Muscle of arm (tissue), 12 donors: ENCODE data around the gene TAT. TPM values are rescaled to one million over a fixed set of nuclear protein-coding genes. Genes with fewer than 3 reads are reported as not detected.
A peak's percentile ranks its signal among the peaks of the same experiment; 100 is the strongest.
"Not testable (repeated sequence)": the region's sequence is repeated elsewhere in the genome, so short reads cannot be mapped to it uniquely, and the experiment has no call there.

Source experiments
- DNase-seq: peaks from one replicate; pipeline ENCODE4 v3.0.0-alpha.2; 2013
- polyA plus RNA-seq, 12 donors: library from polyadenylated mRNA; unstranded; fragments of 120-200 nt; gene quantifications; one replicate each; pipeline ENCODE4 v1.2.1, GENCODE V29; 2013; ENCODE audit not compliant: insufficient read length in 12 of 12

TAT gene
- polyA plus RNA-seq, 12 donors, result 0.04 to 0.12 (median 0.07) TPM; not detected in 8

- no peak for DNase-seq
Observed at GRCh38 chr16:71585318-71585703, 8.4 kb upstream of the TAT start.

GRCh38 chr16:71584543-71585317, 7.8 kb upstream of the TAT start:
- DNase-seq, result no peak

DNA sequence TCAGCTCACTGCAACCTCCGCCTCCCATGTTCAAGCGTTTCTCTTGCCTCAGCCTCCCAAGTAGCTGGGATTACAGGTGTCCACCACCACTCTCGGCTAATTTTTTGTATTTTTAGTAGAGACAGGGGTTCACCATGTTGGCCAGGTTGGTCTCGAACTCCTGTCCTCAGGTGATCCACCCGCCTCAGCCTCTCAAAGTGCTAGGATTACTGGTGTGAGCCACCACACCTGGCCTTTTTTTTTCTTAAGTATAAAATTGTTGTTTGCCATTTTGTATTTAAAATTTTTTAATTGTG, 5.6 kb upstream of the TAT start:
- not testable (repeated sequence) for DNase-seq

- DNase-seq, result no peak
Observed at GRCh38 chr16:71574702-71575101, 2.2 kb downstream of the TAT start.

DNA sequence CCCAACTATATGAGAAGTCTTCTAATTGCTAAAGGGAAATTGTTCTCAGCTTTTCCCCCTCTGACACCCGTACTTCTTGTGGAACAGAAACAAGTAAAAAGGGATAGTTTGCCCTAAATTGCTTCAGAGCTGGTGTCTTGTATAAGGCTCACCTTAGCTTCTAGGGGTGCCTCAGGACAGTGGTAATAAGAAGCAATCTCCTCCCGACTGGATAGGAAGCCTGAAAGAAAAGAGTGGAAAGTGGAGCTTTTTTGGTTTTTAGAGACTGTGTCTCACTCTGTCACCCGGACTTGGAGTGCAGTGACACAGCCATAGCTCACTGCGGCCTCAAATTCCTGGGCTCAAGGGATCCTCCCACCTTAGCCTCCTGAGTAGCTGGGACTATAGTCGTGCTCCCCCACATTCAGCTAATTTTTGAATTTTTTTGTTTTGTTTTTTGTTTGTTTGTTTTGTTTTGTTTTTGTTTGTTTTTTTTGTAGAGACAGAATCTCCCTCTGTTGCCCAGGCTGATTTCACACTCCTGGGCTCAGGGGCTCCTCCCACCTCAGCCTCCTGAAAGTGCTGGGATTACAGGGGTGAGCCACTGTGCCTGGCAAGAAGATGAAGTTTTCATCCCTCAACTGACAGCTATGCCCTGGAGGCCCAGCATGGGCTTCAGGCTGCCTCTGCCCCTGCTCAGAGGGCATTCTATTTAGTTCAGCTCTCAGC, 3.4 kb downstream of the TAT start:
- DNase-seq, result no peak

GRCh38 chr16:71572497-71573116, 4.3 kb downstream of the TAT start:
- no peak for DNase-seq

DNA sequence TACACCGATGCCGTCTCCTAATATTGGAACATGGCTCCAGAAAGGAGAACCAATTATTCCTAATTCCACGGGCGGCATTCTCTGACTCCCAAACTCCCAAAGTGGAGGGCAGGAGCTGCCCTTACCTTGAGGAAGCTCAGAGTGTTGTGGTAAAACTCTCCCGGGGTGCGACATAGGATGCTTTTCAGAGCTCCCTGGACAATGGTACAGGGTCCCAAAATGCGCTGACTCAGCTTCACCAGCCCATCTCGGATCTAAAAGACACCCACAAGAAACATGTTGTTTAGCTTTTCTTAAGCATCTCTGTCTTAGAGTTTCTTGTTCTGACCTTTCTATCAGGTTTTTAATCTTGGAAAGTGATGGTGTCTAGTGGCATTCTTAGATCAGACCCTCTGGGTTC, 6.7 kb downstream of the TAT start:
- DNase-seq, result no peak

GRCh38 chr16:71569621-71570020, 7.3 kb downstream of the TAT start:
- no peak for DNase-seq

DNA sequence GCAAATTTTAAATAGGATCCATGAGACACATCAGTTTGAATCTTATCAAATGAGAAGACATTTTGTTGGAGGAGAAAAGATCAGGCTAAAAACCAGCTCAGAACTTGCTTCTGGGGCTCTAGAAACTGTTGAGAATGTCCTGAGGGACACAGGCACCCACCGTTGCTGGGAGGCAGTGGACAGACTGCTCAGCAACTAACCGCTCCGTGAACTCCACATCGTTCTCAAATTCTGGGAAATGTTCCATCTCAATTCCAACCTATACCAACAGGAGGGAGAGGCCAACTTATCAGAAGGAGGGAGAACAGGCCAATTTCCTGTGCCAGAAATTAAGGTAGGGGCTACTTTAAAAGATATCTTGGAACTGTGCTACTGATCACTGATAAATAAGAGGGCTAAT, 8.3 kb downstream of the TAT start:
- no peak for DNase-seq

DNA sequence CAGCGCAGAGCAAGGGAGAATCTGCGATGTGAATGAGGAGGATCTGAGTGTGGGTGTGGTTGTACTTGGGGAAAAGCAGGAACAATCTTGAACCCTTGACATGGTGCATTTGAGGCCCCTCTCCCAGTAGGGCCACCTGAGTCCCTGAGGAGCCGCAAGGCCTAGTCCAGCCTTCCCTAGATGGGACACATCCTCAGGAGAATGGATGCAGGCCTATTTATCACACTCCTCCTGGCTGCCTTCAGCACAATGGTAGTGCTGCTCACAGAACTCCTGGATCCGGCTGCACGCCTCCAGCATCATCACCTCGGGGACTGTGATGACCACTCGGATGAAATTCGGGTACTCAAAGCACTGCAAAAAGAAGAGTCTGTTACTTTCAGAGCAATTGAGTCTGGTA, 9.0 kb downstream of the TAT start:
- DNase-seq, result no peak

- DNase-seq, result no peak
Observed at GRCh38 chr16:71565812-71566700, 10.8 kb downstream of the TAT start.

- peak; percentile 91 for DNase-seq
Observed at GRCh38 chr16:71564335-71564967, 12.4 kb downstream of the TAT start.

DNA sequence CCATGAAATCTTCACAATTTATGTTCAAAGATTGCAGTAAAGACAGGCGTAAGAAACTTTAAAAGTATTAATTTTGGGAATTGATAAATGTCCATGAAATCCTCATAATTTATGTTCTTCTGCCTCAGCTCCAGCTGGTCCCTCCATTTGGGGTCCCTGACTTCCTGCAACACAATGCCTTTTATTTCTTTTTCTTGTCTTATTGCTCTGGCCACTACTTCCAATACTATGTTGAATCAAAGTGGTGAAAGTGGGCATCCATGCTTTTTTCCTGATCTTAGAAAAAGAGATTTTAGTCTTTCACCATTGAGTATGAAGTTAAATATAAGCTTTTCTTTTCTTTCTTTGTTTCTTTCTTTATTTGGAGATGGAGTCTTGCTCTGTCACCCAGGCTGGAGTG, 14.3 kb downstream of the TAT start:
- DNase-seq, result no peak

GRCh38 chr16:71561886-71562285, 15.0 kb downstream of the TAT start:
- DNase-seq, result not testable (repeated sequence)

DNA sequence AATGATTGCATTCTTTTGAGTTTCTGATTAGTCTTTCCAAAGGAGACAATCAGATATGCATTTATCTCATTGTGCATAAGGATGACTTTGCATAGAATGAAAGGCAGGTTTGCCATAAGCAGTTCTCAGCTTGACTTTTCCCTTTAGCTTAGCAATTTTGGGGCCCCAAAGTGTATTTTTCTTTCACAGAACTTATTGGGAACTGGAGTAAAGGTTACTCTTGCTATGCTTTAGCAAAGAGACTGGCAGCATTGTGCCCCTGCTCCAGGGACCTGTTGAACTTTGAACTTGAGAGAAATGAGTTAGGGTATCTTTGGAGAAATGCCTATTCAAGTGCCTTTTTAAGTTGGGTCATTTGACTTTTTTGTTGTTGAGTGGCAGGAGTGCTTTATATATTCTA, 17.0 kb downstream of the TAT start:
- DNase-seq, result no peak

- no peak for DNase-seq
Observed at GRCh38 chr16:71557954-71558582, 18.8 kb downstream of the TAT start.

GRCh38 chr16:71557299-71557698, 19.6 kb downstream of the TAT start:
- DNase-seq, result no peak

GRCh38 chr16:71555230-71555891, 21.5 kb downstream of the TAT start:
- no peak for DNase-seq

- no peak for DNase-seq
Observed at GRCh38 chr16:71552698-71553503, 24.0 kb downstream of the TAT start.

DNA sequence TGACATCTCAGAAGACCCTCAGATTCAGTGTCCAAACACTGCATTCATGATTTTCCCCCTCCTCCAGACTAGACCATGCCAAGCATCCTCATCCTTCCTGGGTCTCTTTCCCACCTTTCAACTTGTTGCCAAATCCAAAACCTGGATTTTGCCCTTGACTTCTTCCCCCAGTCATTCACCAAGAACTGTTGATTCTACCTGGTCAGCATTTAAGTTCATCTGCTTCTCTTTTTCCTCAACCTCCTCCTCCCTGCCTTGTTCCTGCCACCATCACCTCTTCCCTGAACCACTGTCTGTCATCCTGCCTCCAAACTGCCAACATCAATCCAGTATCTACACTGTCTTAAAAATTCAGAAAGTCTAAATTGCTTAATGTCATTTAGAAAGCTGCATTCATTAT, 29.7 kb downstream of the TAT start:
- DNase-seq, result no peak
